H1 (cell line): ENCODE measurements around the gene EMID1. TPM values are rescaled to one million over a fixed set of nuclear protein-coding genes. Genes with fewer than 3 reads are reported as not detected.

ENCODE experiments used
- CTCF ChIA-PET: fragments of 300-600 bp; sonication (Branson Sonifier 250); formaldehyde crosslinking; loops from one replicate; lab custom pipeline; 2021; ENCODE audit not compliant: partially characterized antibody; lab: Charles Lee
- POLR2A ChIA-PET: fragments of 300-600 bp; sonication (Branson Sonifier 250); formaldehyde crosslinking; loops from one replicate; lab custom pipeline; 2021; ENCODE audit warnings: inconsistent platforms; ENCODE audit not compliant: partially characterized antibody; lab: Charles Lee
- DNase-seq, 2 experiments: peaks; one replicate each; pipeline versions ENCODE4 v3.0.0 to v3.0.0-alpha.2; 2010 to 2022; ENCODE audit warnings: low spot score in 2 of 2, low read depth in 1 of 2, mixed read lengths in 1 of 2
- FAIRE-seq: peaks from 2 replicates; lab custom pipeline; 2011; peaks lifted over from hg19 to GRCh38; lab: Jason Lieb, UNC
- H2AFZ ChIP-seq: 2 replicates; pipeline ENCODE4 v1.8.1; 2012; ENCODE audit warnings: low read length, inconsistent platforms
- H2AK5ac ChIP-seq: 2 replicates; pipeline ENCODE4 v1.6.1; 2013; ENCODE audit warnings: low read depth, low read length
- H2BK120ac ChIP-seq: replicated peaks from 2 replicates; pipeline ENCODE3; 2013; ENCODE audit warnings: low read depth, low read length, inconsistent platforms
- H2BK12ac ChIP-seq: 2 replicates; pipeline ENCODE4 v1.6.1; 2013; ENCODE audit warnings: low read depth, low read length
- H2BK15ac ChIP-seq: 2 replicates; pipeline ENCODE4 v1.6.1; 2013; ENCODE audit warnings: low read length
- H2BK20ac ChIP-seq: 2 replicates; pipeline ENCODE4 v1.6.1; 2013; ENCODE audit warnings: low read length
- H2BK5ac ChIP-seq: 2 replicates; pipeline ENCODE4 v1.6.1; 2013; ENCODE audit warnings: low read depth, low read length
- H3K14ac ChIP-seq: 2 replicates; pipeline ENCODE4 v1.6.1; 2013; ENCODE audit warnings: inconsistent platforms; ENCODE audit not compliant: insufficient read length
- H3K18ac ChIP-seq: 2 replicates; pipeline ENCODE4 v1.6.1; 2013; ENCODE audit warnings: low read length; ENCODE audit errors: extremely low read depth
- H3K23ac ChIP-seq: 2 replicates; pipeline ENCODE4 v1.6.1; 2013; ENCODE audit warnings: inconsistent platforms; ENCODE audit not compliant: insufficient read length
- H3K23me2 ChIP-seq: 2 replicates; pipeline ENCODE4 v1.6.1; 2013; ENCODE audit warnings: low read depth, low read length
- H3K27ac ChIP-seq: 2 replicates; pipeline ENCODE4 v1.6.1; 2011; ENCODE audit warnings: low read depth, low read length, inconsistent platforms
- H3K27me3 ChIP-seq, 4 experiments: replicated peaks in 1 of 4; 1 replicate in 1 of 4; 2 replicates in 3 of 4; pipeline versions ENCODE4 v1.6.1 to v1.8.1; 2011 to 2013; ENCODE audit warnings: low read length in 3 of 4, mild to moderate bottlenecking in 3 of 4, inconsistent platforms in 2 of 4, mixed read lengths in 2 of 4, moderate library complexity in 1 of 4; ENCODE audit not compliant: control insufficient read depth in 3 of 4, insufficient read depth in 3 of 4; ENCODE audit errors: extremely low read depth in 1 of 4
- H3K36me3 ChIP-seq, 4 experiments: 2 replicates each; pipeline versions ENCODE4 v1.6.1 to v1.8.1; 2011 to 2013; ENCODE audit warnings: mild to moderate bottlenecking in 4 of 4, low read length in 3 of 4, moderate library complexity in 2 of 4, control low read depth in 1 of 4, inconsistent platforms in 1 of 4; ENCODE audit not compliant: insufficient read depth in 4 of 4, control insufficient read depth in 2 of 4
- H3K4ac ChIP-seq: replicated peaks from 2 replicates; pipeline ENCODE3; 2013; ENCODE audit warnings: low read length, low read depth, mixed read lengths, inconsistent platforms; ENCODE audit not compliant: insufficient read length
- H3K4me1 ChIP-seq, 4 experiments: replicated peaks in 1 of 4; 1 replicate in 1 of 4; 2 replicates in 3 of 4; pipeline versions ENCODE4 v1.6.1 to v1.8.1; 2011 to 2013; ENCODE audit warnings: low read length in 3 of 4, inconsistent platforms in 2 of 4, mixed read lengths in 1 of 4; ENCODE audit not compliant: insufficient read depth in 4 of 4, control insufficient read depth in 3 of 4
- H3K4me2 ChIP-seq, 2 experiments: 2 replicates each; pipeline versions ENCODE4 v1.6.1 to v1.8.1; 2011 to 2013; ENCODE audit warnings: low read depth in 2 of 2, low read length in 2 of 2, control low read depth in 1 of 2, inconsistent platforms in 1 of 2, mild to moderate bottlenecking in 1 of 2; ENCODE audit not compliant: insufficient read depth in 1 of 2
- H3K4me3 ChIP-seq, 4 experiments: fragments of 200-600, 300-600 bp in 1 of 4; sonication (generic), shearing (Covaris generic), sonication (Bioruptor Twin) in 1 of 4; 2 replicates each; pipeline versions ENCODE4 v1.5.1 to v1.8.1; 2011 to 2016; ENCODE audit warnings: low read length in 4 of 4, low read depth in 3 of 4, control low read depth in 2 of 4, inconsistent platforms in 2 of 4, mild to moderate bottlenecking in 2 of 4, mixed read lengths in 1 of 4, moderate library complexity in 1 of 4; ENCODE audit not compliant: insufficient read depth in 2 of 4; ENCODE audit errors: extremely low read depth in 1 of 4
- H3K56ac ChIP-seq: replicated peaks from 2 replicates; pipeline ENCODE3; 2013; ENCODE audit warnings: low read depth, mild to moderate bottlenecking, mixed read lengths, low read length, inconsistent platforms; ENCODE audit not compliant: insufficient read length
- H3K79me1 ChIP-seq: 2 replicates; pipeline ENCODE4 v1.6.1; 2013; ENCODE audit warnings: low read depth, low read length, control low read depth
- H3K79me2 ChIP-seq, 2 experiments: 2 replicates each; pipeline versions ENCODE4 v1.6.1 to v1.8.1; 2012 to 2013; ENCODE audit warnings: low read length in 2 of 2, mild to moderate bottlenecking in 2 of 2, inconsistent platforms in 1 of 2; ENCODE audit not compliant: insufficient read depth in 2 of 2, control insufficient read depth in 1 of 2
- H3K9ac ChIP-seq, 4 experiments: replicated peaks in 1 of 4; 1 replicate in 1 of 4; 2 replicates in 3 of 4; pipeline versions ENCODE4 v1.6.1 to v1.8.1; 2011 to 2013; ENCODE audit warnings: low read depth in 3 of 4, low read length in 3 of 4, control low read depth in 2 of 4, mild to moderate bottlenecking in 2 of 4, moderate library complexity in 2 of 4, inconsistent platforms in 1 of 4; ENCODE audit errors: extremely low read depth in 1 of 4
- H3K9me3 ChIP-seq, 2 experiments: 2 replicates each; pipeline versions ENCODE4 v1.6.1 to v1.8.1; 2012 to 2013; ENCODE audit warnings: mild to moderate bottlenecking in 2 of 2, moderate library complexity in 2 of 2, control low read depth in 1 of 2, inconsistent platforms in 1 of 2, low read depth in 1 of 2, low read length in 1 of 2, mixed read lengths in 1 of 2; ENCODE audit not compliant: insufficient read depth in 2 of 2
- H4K20me1 ChIP-seq, 2 experiments: replicated peaks in 1 of 2; 2 replicates each; pipeline versions ENCODE3 to v1.8.1; 2011 to 2013; ENCODE audit warnings: inconsistent platforms in 2 of 2, low read length in 2 of 2, mild to moderate bottlenecking in 1 of 2; ENCODE audit not compliant: insufficient read depth in 2 of 2, control insufficient read depth in 1 of 2
- H4K5ac ChIP-seq: 2 replicates; pipeline ENCODE4 v1.6.1; 2013; ENCODE audit warnings: low read length, low read depth, mixed read lengths, inconsistent platforms; ENCODE audit not compliant: insufficient read length
- H4K8ac ChIP-seq: 2 replicates; pipeline ENCODE4 v1.8.0; 2013; ENCODE audit warnings: mild to moderate bottlenecking, moderate library complexity, low read length, inconsistent platforms; ENCODE audit not compliant: insufficient read depth; ENCODE audit errors: extremely low read depth
- H4K91ac ChIP-seq: replicated peaks from 2 replicates; pipeline ENCODE3; 2013; ENCODE audit warnings: low read length, mixed read lengths, inconsistent platforms; ENCODE audit not compliant: insufficient read length
- GABPA ChIP-seq: IDR thresholded peaks from 2 replicates; pipeline ENCODE4 v1.6.1; 2011; ENCODE audit warnings: mild to moderate bottlenecking, low read length, moderate library complexity, borderline replicate concordance; ENCODE audit not compliant: insufficient read depth
- GTF2F1 ChIP-seq: IDR thresholded peaks from 2 replicates; pipeline ENCODE4 v1.6.1; 2012; ENCODE audit warnings: low read depth, low read length, improper control_type of control experiment, borderline replicate concordance
- PHF8 ChIP-seq: fragments of 200-600 bp; sonication (generic); conservative IDR thresholded peaks from 2 replicates; pipeline ENCODE4 v1.7.1; 2012; ENCODE audit warnings: low read depth, mild to moderate bottlenecking, inconsistent platforms, low read length, moderate library complexity
- RNF2 ChIP-seq: fragments of 200-900, 300-1000 bp; sonication (generic); IDR thresholded peaks from 2 replicates; pipeline ENCODE4 v1.7.1; 2016; ENCODE audit warnings: borderline replicate concordance, low read depth, mild to moderate bottlenecking, antibody characterized with exemption, low read length; ENCODE audit not compliant: poor library complexity, severe bottlenecking; ENCODE audit errors: missing control alignments
- SAP30 ChIP-seq: fragments of 300-600 bp; sonication (generic); IDR thresholded peaks from 2 replicates; pipeline ENCODE4 v1.7.1; 2012; ENCODE audit warnings: low read length, moderate library complexity, mild to moderate bottlenecking, inconsistent platforms; ENCODE audit not compliant: insufficient read depth, insufficient replicate concordance
- SRF ChIP-seq: IDR thresholded peaks from 2 replicates; pipeline ENCODE4 v1.6.1; 2011; ENCODE audit warnings: mild to moderate bottlenecking, low read depth, low read length, moderate library complexity
- WGBS, 2 experiments: shearing (Covaris generic) in 1 of 2; methylation state at CpG; one replicate each; pipeline versions ENCODE4 v1.1.6 to v1.1.7; 2013 to 2015; ENCODE audit warnings: low lambda C conversion rate in 2 of 2, mixed read lengths in 2 of 2, inconsistent platforms in 1 of 2, low coverage in 1 of 2, missing lambda C conversion rate in 1 of 2; ENCODE audit not compliant: insufficient replicate concordance in 2 of 2, insufficient coverage in 1 of 2, insufficient read length in 1 of 2; ENCODE audit errors: extremely low coverage in 1 of 2, missing lambda C conversion rate in 1 of 2; 5-methylcytosine and 5-hydroxymethylcytosine counted together
- polyA plus RNA-seq, 7 experiments: library from polyadenylated mRNA; depleted of rRNA in 3 of 7; stranded (reverse) in 5 of 7; unstranded in 2 of 7; fragments of >200 nt in 5 of 7; fragments of 200-250 nt in 2 of 7; gene quantifications; 1 replicate in 5 of 7; 2 replicates in 1 of 7; 4 replicates in 1 of 7; pipeline versions ENCODE4 v1.2.1 to v1.2.3, GENCODE V29; 2011 to 2013; ENCODE audit warnings: missing spikeins in 2 of 7, mixed read lengths in 2 of 7
- total RNA-seq: library from RNA; stranded (reverse); fragmentation: NEBNext Ultra II Directional; extraction: Animal tissue kit (Norgen Biotek cat#: 25700); gene quantifications from 2 replicates; pipeline ENCODE4 v1.2.1, GENCODE V29; 2021
- TF ChIP-seq, protein P1 (sequence below): IDR thresholded peaks from 2 replicates; pipeline ENCODE4 v1.6.1; 2012; ENCODE audit warnings: low read length, inconsistent platforms

The EMID1 gene
- total and polyA plus RNA-seq, 2 of the 8 experiments (the other 6 are each of a cell fraction or from before 2014, with no cell fraction given) = 3.9 to 7.4 TPM

DNA sequence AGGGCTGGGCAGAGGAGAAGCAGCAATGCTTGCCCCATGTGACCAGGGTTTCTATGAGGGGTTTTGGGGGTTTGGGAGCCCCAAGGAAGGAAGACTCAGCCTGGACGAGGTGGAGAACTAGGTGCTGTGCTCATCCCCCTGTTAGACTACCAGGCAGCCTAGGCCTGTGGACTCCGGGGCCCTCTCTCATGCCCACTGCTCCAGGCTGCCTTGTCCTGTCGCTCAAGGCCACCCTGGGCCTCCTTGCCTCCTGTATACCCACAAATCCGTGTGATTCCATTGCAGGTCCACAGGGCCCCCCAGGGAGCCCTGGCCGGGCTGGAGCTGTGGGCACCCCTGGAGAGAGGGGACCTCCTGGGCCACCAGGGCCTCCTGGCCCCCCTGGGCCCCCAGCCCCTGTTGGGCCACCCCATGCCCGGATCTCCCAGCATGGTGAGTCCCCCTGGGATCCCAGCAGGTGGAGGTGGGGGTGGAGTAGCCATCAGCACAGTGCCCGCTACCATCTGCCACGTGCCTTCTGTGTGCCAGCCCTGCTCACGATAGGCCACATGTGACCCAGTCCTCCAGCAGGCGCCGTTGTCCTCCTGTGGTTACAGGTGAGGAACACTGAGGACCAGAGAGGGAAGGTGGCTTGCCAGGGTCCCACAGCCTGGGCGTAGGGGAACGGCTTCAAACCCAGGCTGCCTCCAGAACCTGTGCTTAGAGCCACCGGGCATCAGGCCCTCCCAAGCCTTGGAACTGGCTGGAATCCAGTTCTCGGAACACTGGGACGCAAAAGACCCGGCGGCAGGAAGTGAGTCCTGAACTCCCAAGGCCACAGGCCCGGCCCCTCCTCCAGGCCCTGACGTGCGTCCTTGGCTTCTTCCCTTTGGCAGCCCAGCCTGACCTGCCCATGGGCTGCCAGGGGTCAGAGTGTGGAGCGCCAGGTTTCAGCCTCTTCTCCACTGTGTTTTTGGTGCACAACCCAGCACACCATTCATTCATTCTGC lies 26.6 kb downstream of the EMID1 start:
- FAIRE-seq (no peak), DNase-seq (no peak)
- Histone ChIP-seq H3K27me3 (no peaks in the 10 kb centered on the region), H2AFZ (no peak overlapping the region), H4K8ac (peak overlapping the region; percentile 75), H3K14ac (no peak overlapping the region), H2BK12ac (no peak overlapping the region), H3K79me1 (no peaks in the 10 kb centered on the region), H2AK5ac (no peak overlapping the region), H3K4ac (no peak overlapping the region), H3K23ac (no peak overlapping the region), H3K36me3 (no peaks in the 10 kb centered on the region), H3K4me1 (no peaks in the 10 kb centered on the region; a peak in 1 of 7 replicates), H3K18ac (no peak overlapping the region), H3K9me3 (peaks cover 3 to 4% of the 10 kb centered on the region in 2 experiments; a peak in 1 of 4 replicates), H2BK120ac (no peak overlapping the region), H3K27ac (no peak overlapping the region), H2BK20ac (no peak overlapping the region), H4K5ac (no peak overlapping the region), H4K20me1 (no peaks in the 10 kb centered on the region), H3K23me2 (no peaks in the 10 kb centered on the region), H3K4me3 (no peak overlapping the region), H2BK15ac (no peak overlapping the region), H4K91ac (no peak overlapping the region), H3K9ac (no peak overlapping the region), H3K4me2 (no peak overlapping the region), H3K79me2 (no peaks in the 10 kb centered on the region), H2BK5ac (no peak overlapping the region), H3K56ac (no peak overlapping the region)
- ChIA-PET POLR2A (interaction anchor here (0.6 to 1.1 kb wide), 3 partner anchors 14 to 27 kb away, joined by 3 to 6 read pairs (median 3); partner anchors contain the start of gene EMID1), CTCF (interaction anchor here (1.1 to 5.7 kb wide), 5 partner anchors 13 to 30 kb away, joined by 3 to 39 read pairs (median 5); no protein-coding TSS in a partner anchor)
- WGBS, 2 experiments = 83% methylated on average over 22 of the region's 22 CpGs; no CpG with 5 or more reads in 1 of the 2 experiments
- TF ChIP-seq SAP30 (no peak), RNF2 (no peak), PHF8 (no peak), GTF2F1 (no peak), SRF (no peak), GABPA (no peak)
- TF ChIP-seq, protein P1, sequence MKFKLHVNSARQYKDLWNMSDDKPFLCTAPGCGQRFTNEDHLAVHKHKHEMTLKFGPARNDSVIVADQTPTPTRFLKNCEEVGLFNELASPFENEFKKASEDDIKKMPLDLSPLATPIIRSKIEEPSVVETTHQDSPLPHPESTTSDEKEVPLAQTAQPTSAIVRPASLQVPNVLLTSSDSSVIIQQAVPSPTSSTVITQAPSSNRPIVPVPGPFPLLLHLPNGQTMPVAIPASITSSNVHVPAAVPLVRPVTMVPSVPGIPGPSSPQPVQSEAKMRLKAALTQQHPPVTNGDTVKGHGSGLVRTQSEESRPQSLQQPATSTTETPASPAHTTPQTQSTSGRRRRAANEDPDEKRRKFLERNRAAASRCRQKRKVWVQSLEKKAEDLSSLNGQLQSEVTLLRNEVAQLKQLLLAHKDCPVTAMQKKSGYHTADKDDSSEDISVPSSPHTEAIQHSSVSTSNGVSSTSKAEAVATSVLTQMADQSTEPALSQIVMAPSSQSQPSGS = no peak
